Measurements from ENCODE around the gene RASAL3.

GRCh38 chr19:15425321-15425950 lies 38.9 kb downstream of the RASAL3 start:
- TF ChIP-seq CTCF (IDR thresholded peaks at IDR 0.05): no peak
- no peak for TF ChIP-seq POLR2A (IDR thresholded peaks at IDR 0.05)
- TF ChIP-seq EP300 (IDR thresholded peaks at IDR 0.05): no peak
